GM18526 (cell line): ENCODE results near the gene TICRR.

Experiments
- POLR2A ChIP-seq: IDR thresholded peaks from 3 replicates; pipeline ENCODE4 v1.6.1; 2011; ENCODE audit not compliant: insufficient read length; ENCODE audit errors: extremely low read depth

TICRR gene

GRCh38 chr15:89654301-89654761 is 79.1 kb downstream of the TICRR start:
- no peak for TF ChIP-seq POLR2A

- no peak for TF ChIP-seq POLR2A
Observed at GRCh38 chr15:89654847-89655805, 79.9 kb downstream of the TICRR start, which contains the start of gene KIF7. Gene KIF7 (minus strand): TSS chr15:89655467. CDS start chr15:89652930, 2,537 bp downstream.

GRCh38 chr15:89656116-89656815 is 81.0 kb downstream of the TICRR start:
- no peak for TF ChIP-seq POLR2A

GRCh38 chr15:89657686-89658200 is 82.5 kb downstream of the TICRR start:
- TF ChIP-seq POLR2A: no peak

GRCh38 chr15:89659295-89659694 is 84.0 kb downstream of the TICRR start:
- TF ChIP-seq POLR2A: no peak

GRCh38 chr15:89660556-89660955 is 85.3 kb downstream of the TICRR start:
- no peak for TF ChIP-seq POLR2A

GRCh38 chr15:89662893-89663626 is 87.8 kb downstream of the TICRR start:
- no peak for TF ChIP-seq POLR2A

- no peak for TF ChIP-seq POLR2A
Observed at GRCh38 chr15:89664441-89665350, 89.4 kb downstream of the TICRR start.

- no peak for TF ChIP-seq POLR2A
Observed at GRCh38 chr15:89665449-89666181, 90.3 kb downstream of the TICRR start.

- TF ChIP-seq POLR2A: no peak
Observed at GRCh38 chr15:89666184-89666857, 91.1 kb downstream of the TICRR start.

- no peak for TF ChIP-seq POLR2A
Observed at GRCh38 chr15:89666858-89667705, 91.8 kb downstream of the TICRR start.

GRCh38 chr15:89667706-89667960 is 92.4 kb downstream of the TICRR start:
- no peak for TF ChIP-seq POLR2A
